GM23248 (cell line): ENCODE data around the gene STAG1. TPM values are rescaled to one million over a fixed set of nuclear protein-coding genes. Genes with fewer than 3 reads are reported as not detected.

Experiments used
- DNase-seq: peaks from one replicate; pipeline ENCODE4 v3.0.0-alpha.2; 2015
- H2AFZ ChIP-seq: fragments of 200-600 bp; sonication (generic); 2 replicates; pipeline ENCODE4 v1.6.1; 2016; ENCODE audit warnings: antibody characterized with exemption
- H3F3A ChIP-seq: fragments of 200-600 bp; sonication (generic); 2 replicates; pipeline ENCODE4 v1.6.1; 2016; ENCODE audit warnings: mild to moderate bottlenecking, antibody characterized with exemption, mixed run types; ENCODE audit not compliant: insufficient read depth
- H3K27ac ChIP-seq: fragments of 200-600 bp; sonication (generic); 2 replicates; pipeline ENCODE4 v1.5.1; 2016; ENCODE audit warnings: mild to moderate bottlenecking
- H3K27me3 ChIP-seq: fragments of 200-600 bp; sonication (generic); replicated peaks from 2 replicates; pipeline ENCODE4 v1.6.1; 2016; ENCODE audit warnings: mild to moderate bottlenecking; ENCODE audit not compliant: insufficient read depth
- H3K36me3 ChIP-seq: fragments of 200-600 bp; sonication (generic); 2 replicates; pipeline ENCODE4 v1.6.1; 2016; ENCODE audit warnings: low read depth, mild to moderate bottlenecking
- H3K4me1 ChIP-seq: fragments of 200-600 bp; sonication (generic); 2 replicates; pipeline ENCODE4 v1.6.1; 2016; ENCODE audit warnings: mild to moderate bottlenecking; ENCODE audit not compliant: insufficient read depth
- H3K4me2 ChIP-seq: fragments of 200-600 bp; sonication (generic); one replicate; pipeline ENCODE4 v1.6.1; 2016; ENCODE audit warnings: mild to moderate bottlenecking; ENCODE audit not compliant: unreplicated experiment
- H3K4me3 ChIP-seq: fragments of 200-600 bp; sonication (generic); 2 replicates; pipeline ENCODE4 v1.5.1; 2016; ENCODE audit warnings: mild to moderate bottlenecking
- H3K79me2 ChIP-seq: fragments of 200-600 bp; sonication (generic); 2 replicates; pipeline ENCODE4 v1.6.1; 2016; ENCODE audit warnings: mild to moderate bottlenecking; ENCODE audit not compliant: insufficient read depth
- H3K9ac ChIP-seq: fragments of 200-600 bp; sonication (generic); 2 replicates; pipeline ENCODE4 v1.6.1; 2016; ENCODE audit warnings: mild to moderate bottlenecking
- H3K9me2 ChIP-seq: fragments of 200-600 bp; sonication (generic); 2 replicates; pipeline ENCODE4 v1.6.1; 2016; ENCODE audit warnings: mixed run types, mild to moderate bottlenecking, moderate library complexity; ENCODE audit not compliant: insufficient read depth
- H3K9me3 ChIP-seq: fragments of 200-600 bp; sonication (generic); one replicate; pipeline ENCODE4 v1.6.1; 2017; ENCODE audit warnings: low read depth
- H4K20me1 ChIP-seq: fragments of 200-600 bp; sonication (generic); 2 replicates; pipeline ENCODE4 v1.6.0; 2016; ENCODE audit not compliant: insufficient read depth
- EZH2 ChIP-seq: fragments of 200-600 bp; sonication (generic); IDR thresholded peaks from 2 replicates; pipeline ENCODE4 v1.6.1; 2018; ENCODE audit warnings: antibody characterized with exemption, mild to moderate bottlenecking; ENCODE audit not compliant: insufficient read depth, poor library complexity, severe bottlenecking
- EZH2phosphoT487 ChIP-seq: fragments of 200-600 bp; sonication (generic); IDR thresholded peaks from 2 replicates; pipeline ENCODE4 v1.6.1; 2018; ENCODE audit warnings: antibody characterized with exemption, moderate library complexity, mild to moderate bottlenecking, low read depth; ENCODE audit not compliant: insufficient read depth
- WGBS, 2 experiments: methylation state at CpG; one replicate each; pipeline ENCODE4 v1.1.6; 2015 to 2017; ENCODE audit warnings: low lambda C conversion rate in 2 of 2, low coverage in 1 of 2; ENCODE audit errors: missing lambda C conversion rate in 2 of 2; 5-methylcytosine and 5-hydroxymethylcytosine counted together
- in situ Hi-C: fragments of 300-500 bp; cut with MboI; formaldehyde crosslinking; loops from 2 replicates; pipeline ENCODE4 v1.15.0; 2020
- polyA plus RNA-seq: library from polyadenylated mRNA; unstranded; fragments of >200 nt; fragmentation: Nextera tagmentation; extraction: Ambion mirVana; gene quantifications from 2 replicates; pipeline ENCODE4 v1.2.1, GENCODE V29; 2016
- total RNA-seq: library from RNA; depleted of rRNA; stranded (reverse); fragments of >200 nt; shearing (Covaris generic); gene quantifications from 2 replicates; pipeline ENCODE4 v1.2.3, GENCODE V29; 2014

STAG1 gene
- total and polyA plus RNA-seq, 2 experiments from 2014 or later = 21.1 to 39.7 TPM

- Histone ChIP-seq H3K9me2 (no peaks in the 10 kb centered on the region), H3K79me2 (0 out of 2 replicates have a peak, but pooled peaks cover 3% of the 10 kb centered on the region), H4K20me1 (no peaks in the 10 kb centered on the region), H3K27ac (no peak overlapping the region), H2AFZ (no peak overlapping the region), H3K36me3 (peaks cover 16% of the 10 kb centered on the region), H3K4me2 (no peak overlapping the region), H3F3A (peaks cover 17% of the 10 kb centered on the region; the same call in 1 of the 2 replicates), H3K4me1 (no peaks in the 10 kb centered on the region), H3K27me3 (no peaks in the 10 kb centered on the region), H3K9me3 (no peaks in the 10 kb centered on the region), H3K4me3 (no peak overlapping the region), H3K9ac (no peak overlapping the region)
- DNase-seq = peak; percentile 37
- no peak for TF ChIP-seq EZH2
- TF ChIP-seq EZH2phosphoT487 = no peak
- in situ Hi-C loops = no loop called here
These were observed 337.7 kb downstream of the STAG1 start for GRCh38 chr3:136414476-136414875.

- no peaks in the 10 kb centered on the region for H3K9me2 ChIP-seq
- H3K9me3 ChIP-seq = no peaks in the 10 kb centered on the region
- H3K27me3 ChIP-seq = no peaks in the 10 kb centered on the region
- no peak overlapping the region for H3K4me2 ChIP-seq
- DNase-seq = no peak
- peaks cover 9% of the 10 kb centered on the region for H3K36me3 ChIP-seq
- no peak overlapping the region for H2AFZ ChIP-seq
- H3F3A ChIP-seq = peaks cover 17% of the 10 kb centered on the region; the same call in 1 of the 2 replicates
- no peak overlapping the region for H3K27ac ChIP-seq
- no peaks in the 10 kb centered on the region for H4K20me1 ChIP-seq
- H3K4me3 ChIP-seq = no peak overlapping the region
- TF ChIP-seq EZH2phosphoT487 = no peak
- no peak for TF ChIP-seq EZH2
- H3K9ac ChIP-seq = no peak overlapping the region
- 0 out of 2 replicates have a peak, but pooled peaks cover 3% of the 10 kb centered on the region for H3K79me2 ChIP-seq
- in situ Hi-C loops = no loop called here
- 49 to 51% methylated on average over 4 of the region's 4 CpGs for WGBS, 2 experiments
- no peaks in the 10 kb centered on the region for H3K4me1 ChIP-seq
These were observed 339.9 kb downstream of the STAG1 start for GRCh38 chr3:136412307-136412706.

- Histone ChIP-seq H3F3A (0 out of 2 replicates have a peak, but pooled peaks cover 13% of the 10 kb centered on the region), H3K4me2 (no peak overlapping the region), H3K9me2 (no peaks in the 10 kb centered on the region), H3K9ac (no peak overlapping the region), H3K36me3 (0 out of 2 replicates have a peak, but pooled peaks cover 10% of the 10 kb centered on the region), H4K20me1 (no peaks in the 10 kb centered on the region), H3K27ac (no peak overlapping the region), H3K4me3 (no peak overlapping the region), H3K9me3 (no peaks in the 10 kb centered on the region), H2AFZ (no peak overlapping the region), H3K79me2 (0 out of 2 replicates have a peak, but pooled peaks cover 3% of the 10 kb centered on the region), H3K4me1 (no peaks in the 10 kb centered on the region), H3K27me3 (no peaks in the 10 kb centered on the region)
- 87 to 90% methylated on average over 3 of the region's 3 CpGs for WGBS, 2 experiments
- in situ Hi-C loops = no loop called here
- DNase-seq = peak; percentile 11
- no peak for TF ChIP-seq EZH2phosphoT487
- TF ChIP-seq EZH2 = no peak
These were observed 342.6 kb downstream of the STAG1 start for GRCh38 chr3:136409549-136409948.

- H3K4me3 ChIP-seq = no peak overlapping the region
- no peak overlapping the region for H3K9ac ChIP-seq
- no peak overlapping the region for H3K27ac ChIP-seq
- no peaks in the 10 kb centered on the region for H3K4me1 ChIP-seq
- no peaks in the 10 kb centered on the region for H3K9me2 ChIP-seq
- in situ Hi-C loops = no loop called here
- H3K4me2 ChIP-seq = no peak overlapping the region
- no peaks in the 10 kb centered on the region for H3K9me3 ChIP-seq
- 51 to 56% methylated on average over 2 of the region's 2 CpGs for WGBS, 2 experiments
- no peaks in the 10 kb centered on the region for H4K20me1 ChIP-seq
- H2AFZ ChIP-seq = no peak overlapping the region
- no peaks in the 10 kb centered on the region for H3K27me3 ChIP-seq
- H3K36me3 ChIP-seq = 0 out of 2 replicates have a peak, but pooled peaks cover 6% of the 10 kb centered on the region
- H3F3A ChIP-seq = no peaks in the 10 kb centered on the region
- peak; percentile 7 for DNase-seq
- TF ChIP-seq EZH2 (no peak), EZH2phosphoT487 (no peak)
- H3K79me2 ChIP-seq = no peaks in the 10 kb centered on the region
These were observed 348.1 kb downstream of the STAG1 start for GRCh38 chr3:136404056-136404455.

GRCh38 chr3:136396916-136397315 lies 355.3 kb downstream of the STAG1 start:
- Histone ChIP-seq H4K20me1 (no peaks in the 10 kb centered on the region), H3K27me3 (no peaks in the 10 kb centered on the region), H2AFZ (no peak overlapping the region), H3F3A (peaks cover 10% of the 10 kb centered on the region), H3K9me3 (no peaks in the 10 kb centered on the region), H3K4me3 (no peak overlapping the region), H3K4me1 (no peaks in the 10 kb centered on the region), H3K79me2 (no peaks in the 10 kb centered on the region), H3K9me2 (no peaks in the 10 kb centered on the region), H3K9ac (no peak overlapping the region), H3K4me2 (no peak overlapping the region), H3K36me3 (no peaks in the 10 kb centered on the region; the same call in 1 of the 2 replicates), H3K27ac (no peak overlapping the region)
- no peak for TF ChIP-seq EZH2
- TF ChIP-seq EZH2phosphoT487 = no peak
- peak; percentile 7 for DNase-seq
- in situ Hi-C loops = loop anchor here (10.0 to 25.0 kb wide), 3 partner anchors 310 to 615 kb away; partner anchors contain the start of gene STAG1
